Measurements from ENCODE around the gene OR2A12.
"Not testable (repeated sequence)": the region's sequence is repeated elsewhere in the genome, so short reads cannot be mapped to it uniquely, and the experiment has no call there.

The OR2A12 gene

DNA sequence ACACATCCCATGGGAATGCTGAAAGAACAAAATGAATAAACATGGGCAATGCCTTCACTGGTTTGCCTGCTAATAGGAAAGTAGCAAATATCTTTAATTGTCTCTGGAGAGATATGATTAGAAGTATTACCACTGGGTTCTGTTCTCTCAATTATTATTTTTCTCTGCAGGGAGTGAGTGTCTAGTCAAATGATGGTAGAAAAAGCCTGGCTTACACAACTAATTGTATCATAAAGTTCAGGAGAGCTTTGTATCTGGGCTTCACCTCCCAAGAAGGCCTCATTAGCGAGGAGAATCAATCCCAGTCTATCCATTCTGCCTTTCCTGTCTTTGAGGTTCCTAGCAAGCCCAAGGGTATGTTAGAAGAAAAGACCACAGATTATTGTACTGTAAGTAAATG, 36.8 kb downstream of the OR2A12 start, which contains the start of gene OR2A14:
Gene OR2A14, plus strand, starts transcription at position 301 of the 400 bp plus-strand sequence. CDS start 5,937 bp downstream, outside the sequence.
- no peak for DNase-seq

DNA sequence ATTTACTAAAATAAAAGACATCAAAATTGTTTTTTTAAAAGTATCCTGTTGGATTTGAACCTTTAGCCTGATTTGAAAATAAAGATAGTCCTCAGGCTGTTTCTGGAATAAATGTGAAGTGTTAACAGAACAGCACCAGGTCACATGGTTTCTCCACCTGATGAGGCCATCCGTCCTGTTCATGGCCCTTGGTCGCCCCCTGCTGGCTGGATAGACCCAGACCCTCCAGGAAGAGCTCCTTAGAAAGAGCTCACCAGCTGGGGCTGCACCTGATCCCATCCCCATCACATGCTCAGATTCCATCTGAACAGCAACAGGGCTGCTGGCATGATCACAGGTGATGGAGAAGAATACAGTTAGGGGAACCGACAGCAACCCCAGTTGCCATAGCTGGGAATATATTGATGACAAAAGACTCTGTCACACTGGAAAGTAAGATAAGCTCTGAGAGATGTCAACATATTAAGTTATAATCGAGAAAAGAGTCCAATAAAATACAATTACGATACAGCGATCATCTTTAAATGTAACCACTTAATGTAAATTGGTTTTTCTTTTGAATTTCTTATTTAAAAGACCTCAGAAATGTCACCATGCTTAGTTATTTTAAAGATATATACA, 41.7 kb downstream of the OR2A12 start:
- DNase-seq, result peak; percentile 84

DNA sequence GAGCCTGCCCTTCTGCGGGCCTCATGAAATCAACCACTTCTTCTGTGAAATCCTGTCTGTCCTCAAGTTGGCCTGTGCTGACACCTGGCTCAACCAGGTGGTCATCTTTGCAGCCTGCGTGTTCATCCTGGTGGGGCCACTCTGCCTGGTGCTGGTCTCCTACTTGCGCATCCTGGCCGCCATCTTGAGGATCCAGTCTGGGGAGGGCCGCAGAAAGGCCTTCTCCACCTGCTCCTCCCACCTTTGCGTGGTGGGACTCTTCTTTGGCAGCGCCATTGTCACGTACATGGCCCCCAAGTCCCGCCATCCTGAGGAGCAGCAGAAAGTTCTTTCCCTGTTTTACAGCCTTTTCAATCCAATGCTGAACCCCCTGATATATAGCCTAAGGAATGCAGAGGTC, 43.5 kb downstream of the OR2A12 start:
- not testable (repeated sequence) for DNase-seq

DNA sequence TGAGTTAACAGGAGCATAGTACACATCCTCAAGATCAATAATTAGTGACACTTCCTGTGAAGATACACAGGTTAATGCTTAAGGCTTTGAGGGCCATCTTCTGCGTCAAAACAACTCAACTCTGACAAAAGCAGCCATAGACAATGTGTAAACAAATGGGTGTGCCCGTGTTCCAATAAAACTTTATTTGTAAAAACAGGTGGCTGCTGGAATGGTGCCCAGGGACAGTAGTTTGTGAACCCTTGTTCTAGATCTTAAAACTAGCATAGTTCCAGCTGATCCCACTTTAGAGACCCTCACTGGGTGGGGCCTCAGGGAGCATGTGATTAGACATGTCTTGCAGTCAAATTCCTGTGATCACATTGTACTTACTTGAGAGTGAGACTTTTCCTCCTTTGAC, 44.7 kb downstream of the OR2A12 start:
- no peak for DNase-seq

DNA sequence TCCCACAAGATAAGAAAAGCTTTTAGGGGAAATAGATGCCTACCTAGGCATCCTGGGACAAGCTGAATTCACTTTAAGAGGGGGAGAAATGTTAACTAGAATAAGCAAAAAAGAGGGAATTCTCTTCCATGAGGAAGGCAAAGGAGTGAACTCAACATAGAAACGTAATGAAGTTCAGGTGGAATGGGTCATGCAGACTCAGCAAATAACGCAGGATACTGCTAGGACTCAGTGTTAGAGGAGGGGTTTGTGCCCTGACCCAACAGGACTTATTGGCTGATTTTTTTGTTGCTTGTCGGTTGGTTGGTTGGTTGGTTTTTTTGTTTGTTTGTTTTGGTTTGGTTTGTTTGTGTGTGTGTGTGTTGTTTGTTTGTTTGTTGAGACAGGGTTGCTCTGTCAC, 46.2 kb downstream of the OR2A12 start:
- DNase-seq, result no peak

DNA sequence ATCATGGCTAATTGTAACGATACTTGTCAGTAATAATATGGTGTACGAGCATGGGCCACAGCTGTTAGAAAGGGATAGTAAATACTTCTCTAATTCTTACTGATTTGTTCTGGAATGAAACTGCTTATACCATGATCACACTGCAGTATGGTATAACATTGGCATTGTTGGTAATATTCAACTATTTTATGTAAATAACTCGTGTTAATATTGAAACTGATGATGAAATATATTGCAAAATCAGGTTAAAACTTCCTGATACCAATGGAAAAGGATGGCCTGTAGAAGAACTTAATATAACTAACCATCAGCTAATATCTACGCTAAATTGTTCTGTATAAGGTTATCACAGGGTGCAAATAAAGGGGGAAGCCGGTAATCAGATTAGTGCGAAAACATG, 47.2 kb downstream of the OR2A12 start:
- DNase-seq, result no peak

DNA sequence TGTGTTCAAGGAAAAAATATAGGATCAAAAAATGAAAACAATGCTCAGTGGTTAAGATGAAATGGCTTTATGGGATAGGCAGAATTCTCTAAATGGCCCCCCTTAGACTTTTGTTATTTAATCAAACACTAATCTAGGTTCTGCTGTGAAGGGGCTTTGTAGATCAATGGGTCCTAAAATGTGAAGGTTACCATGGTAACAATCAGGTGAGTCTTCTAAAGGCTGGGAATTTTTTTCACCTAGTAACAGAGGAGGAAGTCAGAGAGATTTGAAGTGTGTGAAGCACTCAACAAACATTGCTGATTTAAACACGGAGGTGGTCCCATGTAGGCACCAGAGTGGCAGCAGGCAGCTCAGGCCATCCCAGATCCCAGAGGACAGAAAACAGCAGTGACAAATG, 48.0 kb downstream of the OR2A12 start:
- DNase-seq, result no peak

DNA sequence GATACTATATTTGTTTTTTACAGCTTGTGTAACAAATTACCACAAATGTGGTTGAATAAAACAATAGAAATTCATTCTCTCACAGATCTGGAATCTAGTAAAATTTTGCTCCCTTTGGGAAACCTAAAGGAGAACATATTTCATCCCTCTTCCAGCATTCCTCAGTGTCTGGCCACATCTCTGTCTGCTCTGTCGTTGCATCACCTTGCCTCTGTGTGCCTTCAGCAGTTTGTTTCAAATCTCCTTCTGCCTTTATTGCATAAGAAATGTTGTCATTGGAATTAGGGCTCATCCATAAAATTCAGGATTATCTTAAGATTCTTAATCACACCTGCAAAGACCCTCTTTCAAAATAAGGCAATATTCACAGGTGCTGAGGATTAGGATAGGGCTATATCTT, 51.4 kb downstream of the OR2A12 start:
- no peak for DNase-seq

DNA sequence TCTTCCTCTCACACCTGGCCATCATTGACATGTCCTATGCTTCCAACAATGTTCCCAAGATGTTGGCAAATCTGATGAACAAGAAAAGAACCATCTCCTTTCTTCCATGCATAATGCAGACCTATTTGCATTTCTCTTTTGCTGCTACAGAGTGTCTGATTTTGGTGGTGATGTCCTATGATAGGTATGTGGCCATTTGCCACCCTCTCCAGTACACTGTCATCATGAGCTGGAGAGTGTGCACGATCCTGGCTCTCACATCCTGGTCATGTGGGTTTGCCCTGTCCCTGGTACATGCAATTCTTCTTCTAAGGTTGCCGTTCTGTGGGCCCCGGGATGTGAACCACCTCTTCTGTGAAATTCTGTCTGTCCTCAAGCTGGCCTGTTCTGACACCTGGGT, 56.1 kb downstream of the OR2A12 start:
- no peak for DNase-seq

DNA sequence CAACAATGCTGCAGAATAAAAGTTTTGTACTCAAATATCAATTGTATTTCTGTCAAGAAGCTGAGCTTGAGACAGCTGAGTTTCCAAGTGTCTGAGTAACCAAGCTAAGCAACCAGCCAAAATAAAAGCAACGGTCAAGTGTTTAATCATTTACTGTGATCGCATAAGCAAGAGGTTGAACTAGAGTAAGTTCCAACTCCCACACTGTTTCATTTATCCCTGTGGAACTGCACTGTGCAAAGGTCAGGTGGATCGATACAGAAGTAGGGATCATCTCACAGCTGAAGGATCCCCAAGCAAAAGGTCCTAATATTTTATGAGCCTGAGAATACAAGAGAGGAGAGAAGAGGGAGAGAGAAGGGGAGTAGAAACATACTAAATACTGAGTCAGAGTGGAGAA, 58.3 kb downstream of the OR2A12 start:
- DNase-seq, result no peak

DNA sequence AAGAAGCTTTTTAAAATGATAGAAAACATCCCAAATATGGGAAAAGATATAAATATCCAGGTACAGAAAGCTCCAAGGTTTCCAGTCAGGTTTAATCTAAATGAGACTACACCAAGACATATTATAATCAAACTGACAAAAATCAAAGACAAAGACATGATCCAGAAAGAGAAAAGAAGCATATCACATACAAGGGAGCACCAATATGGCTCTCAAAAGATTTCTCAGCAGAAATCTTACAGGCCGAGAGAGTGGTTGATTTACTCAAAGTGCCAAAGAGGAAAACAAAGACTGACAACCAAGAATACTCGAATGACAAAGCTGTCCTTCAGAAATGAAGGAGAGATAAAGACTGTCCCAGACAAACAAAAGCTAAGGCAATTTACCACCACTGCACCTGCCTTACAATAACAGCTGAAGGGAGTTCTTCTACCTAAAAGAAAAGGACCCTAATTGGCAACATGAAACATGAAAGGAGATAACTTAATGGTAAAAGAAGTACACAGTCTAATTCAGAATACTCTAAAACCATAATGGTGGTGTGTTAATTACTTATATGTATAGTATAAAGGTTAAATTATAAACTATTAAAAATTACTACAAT, 62.2 kb downstream of the OR2A12 start:
- DNase-seq, result no peak

Measured in right forelimb (tissue), 1 donor.